Stimulated activated CD4-positive, alpha-beta T cell treated with anti-CD3 and anti-CD28 coated beads, Interleukin-1b, Interleukin-23, amount 100 ng/mL, for 4 hours (primary cell): ENCODE data around the gene ZNF26.

Experiments
- DNase-seq, 2 donors: peaks; one replicate each; pipeline ENCODE4 v3.0.0-alpha.2; 2020; ENCODE audit warnings: low read depth in 2 of 2

The ZNF26 gene

GRCh38 chr12:133061954-133062353 is 75.8 kb downstream of the ZNF26 start:
- DNase-seq, result no peak

GRCh38 chr12:133063556-133063955 is 77.4 kb downstream of the ZNF26 start:
- no peak for DNase-seq

- no peak for DNase-seq
Observed at GRCh38 chr12:133073836-133074235, 87.7 kb downstream of the ZNF26 start.
